Measurements from ENCODE around the gene MAFF.
"Not testable (repeated sequence)": the region's sequence is repeated elsewhere in the genome, so short reads cannot be mapped to it uniquely, and the experiment has no call there.

Gene MAFF

DNA sequence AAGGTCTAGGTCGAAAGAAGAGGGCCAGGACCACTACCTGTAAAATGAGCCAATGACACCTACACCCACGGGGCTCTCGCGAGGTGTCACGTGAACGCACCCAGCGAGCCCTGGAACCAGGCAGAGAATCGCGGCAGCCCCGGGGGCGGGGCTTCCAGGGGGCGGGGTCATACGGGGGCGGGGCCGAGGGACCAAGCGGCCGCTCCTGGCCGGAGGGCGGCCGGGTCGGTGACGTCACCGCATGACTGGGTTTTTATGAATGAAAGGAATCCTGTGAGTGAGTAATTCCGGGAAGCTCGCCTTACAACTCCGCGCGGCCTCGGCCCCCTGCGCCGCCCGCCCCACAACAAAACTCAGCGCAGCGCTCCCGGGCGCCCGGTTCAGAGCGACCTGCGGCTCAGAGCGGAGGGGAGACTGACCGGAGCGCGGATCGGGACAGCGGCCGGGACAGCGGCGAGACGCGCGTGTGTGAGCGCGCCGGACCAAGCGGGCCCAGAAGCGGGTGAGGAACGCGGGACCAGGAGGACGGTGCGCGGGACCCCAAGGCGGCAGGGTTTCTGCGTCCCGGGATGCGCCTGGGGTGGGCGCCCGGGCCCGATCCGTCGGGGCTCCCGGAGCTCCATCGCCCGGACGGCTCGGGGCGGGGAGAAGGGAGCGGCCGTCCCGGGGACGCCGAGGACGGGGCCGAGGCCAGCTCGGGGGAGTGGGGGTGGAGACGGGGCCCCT is at the start of gene MAFF:
TSS of gene MAFF (plus strand) at position 284 of the 726 bp plus-strand sequence. CDS start 11,860 bp downstream, outside the sequence.
- H3K9me3 ChIP-seq (ENCODE audit: control insufficient read depth, insufficient read depth, low read length) = no peaks in the 10 kb centered on the region
- no CpG with 5 or more reads among the region's 85 CpGs for WGBS (ENCODE audit: insufficient coverage, insufficient read length)
- peak; percentile 77 for DNase-seq (ENCODE audit: low read depth, low spot score)
- H3K27me3 ChIP-seq (ENCODE audit: control insufficient read depth, insufficient read depth, low read length) = no peaks in the 10 kb centered on the region
- H3K4me1 ChIP-seq (ENCODE audit: control insufficient read depth, insufficient read depth, low read length) = peaks cover 3% of the 10 kb centered on the region; the same call in 1 of the 2 replicates
- no peak within 1 kb of the TSS for H3K27ac ChIP-seq (ENCODE audit: low read length)
- peak within 1 kb of the TSS; percentile 76 for H3K4me3 ChIP-seq (ENCODE audit: low read length)
- H3K36me3 ChIP-seq (ENCODE audit: control insufficient read depth, insufficient read depth, low read length) = no peaks in the 10 kb centered on the region

DNA sequence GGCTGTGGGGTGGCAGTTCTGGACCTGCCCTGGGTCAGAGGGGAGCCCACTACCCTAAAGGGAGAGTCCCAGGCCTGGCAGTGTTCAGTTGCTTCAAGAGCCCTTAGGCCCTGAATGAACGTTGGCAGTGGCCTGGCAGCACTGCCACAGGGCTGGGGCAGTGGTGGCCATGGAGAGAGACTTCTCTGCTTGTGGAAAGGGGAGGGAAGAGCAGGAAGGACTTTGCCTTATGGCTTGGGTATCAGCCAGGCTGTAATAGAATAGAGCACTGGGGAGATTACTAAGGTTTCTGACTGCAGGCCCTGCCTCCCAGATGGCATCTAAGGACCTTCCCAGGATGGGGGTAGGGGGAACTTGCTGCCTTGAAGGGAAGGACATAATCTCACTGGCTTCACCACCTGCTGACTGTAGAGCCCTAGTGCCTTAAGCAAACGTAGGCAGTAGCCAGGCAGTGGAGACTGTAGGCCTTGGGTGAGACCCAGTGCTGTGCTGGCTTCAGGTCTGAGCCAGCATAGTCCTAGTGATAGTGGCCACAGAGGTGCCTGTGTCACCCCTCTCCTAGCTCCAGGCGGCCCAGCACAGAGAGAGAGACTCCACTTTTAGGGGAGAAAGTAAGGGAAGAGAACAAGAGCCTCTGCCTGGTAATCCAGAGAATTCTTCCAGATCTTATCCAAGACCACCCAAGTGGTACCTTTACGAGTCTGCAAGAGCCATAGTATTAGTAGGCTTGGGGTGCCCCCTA is 47.8 kb upstream of the MAFF start:
- no peaks in the 10 kb centered on the region for H3K27me3 ChIP-seq (ENCODE audit: control insufficient read depth, insufficient read depth, low read length)
- no peaks in the 10 kb centered on the region for H3K36me3 ChIP-seq (ENCODE audit: control insufficient read depth, insufficient read depth, low read length)
- no peaks in the 10 kb centered on the region for H3K4me1 ChIP-seq (ENCODE audit: control insufficient read depth, insufficient read depth, low read length)
- no peak overlapping the region for H3K4me3 ChIP-seq (ENCODE audit: low read length)
- no peak overlapping the region for H3K27ac ChIP-seq (ENCODE audit: low read length)
- no peak for DNase-seq (ENCODE audit: low read depth, low spot score)
- no CpG with 5 or more reads among the region's 4 CpGs for WGBS (ENCODE audit: insufficient coverage, insufficient read length)
- no peaks in the 10 kb centered on the region for H3K9me3 ChIP-seq (ENCODE audit: control insufficient read depth, insufficient read depth, low read length)

DNA sequence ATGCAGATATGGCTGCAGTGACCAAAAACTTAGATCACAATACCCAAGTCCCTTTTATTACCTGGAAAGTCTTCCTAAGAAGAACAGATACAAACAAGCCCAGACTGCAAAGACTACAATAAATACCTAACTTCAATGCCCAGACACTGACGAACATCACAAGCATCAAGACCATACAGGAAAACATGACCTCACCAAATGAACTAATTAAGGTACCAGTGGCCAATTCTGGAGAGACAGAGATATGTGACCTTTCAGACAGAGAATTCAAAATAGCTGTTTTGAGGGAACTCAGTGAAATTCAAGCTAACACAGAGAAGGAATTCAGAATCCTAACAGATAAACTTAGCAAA is 47.3 kb upstream of the MAFF start:
- not testable (repeated sequence) for H3K4me3 ChIP-seq (ENCODE audit: low read length); H3K36me3 ChIP-seq (ENCODE audit: control insufficient read depth, insufficient read depth, low read length); DNase-seq (ENCODE audit: low read depth, low spot score); H3K4me1 ChIP-seq (ENCODE audit: control insufficient read depth, insufficient read depth, low read length); H3K27ac ChIP-seq (ENCODE audit: low read length); H3K9me3 ChIP-seq (ENCODE audit: control insufficient read depth, insufficient read depth, low read length); H3K27me3 ChIP-seq (ENCODE audit: control insufficient read depth, insufficient read depth, low read length)
- WGBS (ENCODE audit: insufficient coverage, insufficient read length) = no CpG with 5 or more reads among the region's 1 CpG

DNA sequence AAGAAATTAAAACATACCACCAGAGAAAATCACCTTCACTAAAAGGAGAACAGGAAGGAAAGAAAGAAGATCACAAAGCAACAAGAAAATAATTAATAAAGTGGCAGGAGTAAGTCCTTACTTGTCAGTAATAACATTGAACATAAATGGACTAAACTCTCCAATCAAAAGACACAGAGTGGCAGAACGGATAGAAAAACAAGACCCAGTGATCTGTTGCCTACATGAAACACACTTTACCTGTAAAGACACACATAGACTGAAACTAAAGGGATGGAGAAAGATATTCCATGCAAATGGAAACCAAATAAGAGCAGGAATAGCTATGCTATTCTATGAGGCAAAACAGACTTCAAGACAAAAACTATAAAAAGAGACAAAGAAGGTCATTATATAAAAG is 46.1 kb upstream of the MAFF start:
- H3K36me3 ChIP-seq (ENCODE audit: control insufficient read depth, insufficient read depth, low read length) = no peaks in the 10 kb centered on the region
- H3K4me1 ChIP-seq (ENCODE audit: control insufficient read depth, insufficient read depth, low read length) = no peaks in the 10 kb centered on the region
- no CpG with 5 or more reads among the region's 1 CpG for WGBS (ENCODE audit: insufficient coverage, insufficient read length)
- no peaks in the 10 kb centered on the region for H3K27me3 ChIP-seq (ENCODE audit: control insufficient read depth, insufficient read depth, low read length)
- no peak overlapping the region for H3K4me3 ChIP-seq (ENCODE audit: low read length)
- DNase-seq (ENCODE audit: low read depth, low spot score) = no peak
- H3K27ac ChIP-seq (ENCODE audit: low read length) = no peak overlapping the region
- H3K9me3 ChIP-seq (ENCODE audit: control insufficient read depth, insufficient read depth, low read length) = no peaks in the 10 kb centered on the region

DNA sequence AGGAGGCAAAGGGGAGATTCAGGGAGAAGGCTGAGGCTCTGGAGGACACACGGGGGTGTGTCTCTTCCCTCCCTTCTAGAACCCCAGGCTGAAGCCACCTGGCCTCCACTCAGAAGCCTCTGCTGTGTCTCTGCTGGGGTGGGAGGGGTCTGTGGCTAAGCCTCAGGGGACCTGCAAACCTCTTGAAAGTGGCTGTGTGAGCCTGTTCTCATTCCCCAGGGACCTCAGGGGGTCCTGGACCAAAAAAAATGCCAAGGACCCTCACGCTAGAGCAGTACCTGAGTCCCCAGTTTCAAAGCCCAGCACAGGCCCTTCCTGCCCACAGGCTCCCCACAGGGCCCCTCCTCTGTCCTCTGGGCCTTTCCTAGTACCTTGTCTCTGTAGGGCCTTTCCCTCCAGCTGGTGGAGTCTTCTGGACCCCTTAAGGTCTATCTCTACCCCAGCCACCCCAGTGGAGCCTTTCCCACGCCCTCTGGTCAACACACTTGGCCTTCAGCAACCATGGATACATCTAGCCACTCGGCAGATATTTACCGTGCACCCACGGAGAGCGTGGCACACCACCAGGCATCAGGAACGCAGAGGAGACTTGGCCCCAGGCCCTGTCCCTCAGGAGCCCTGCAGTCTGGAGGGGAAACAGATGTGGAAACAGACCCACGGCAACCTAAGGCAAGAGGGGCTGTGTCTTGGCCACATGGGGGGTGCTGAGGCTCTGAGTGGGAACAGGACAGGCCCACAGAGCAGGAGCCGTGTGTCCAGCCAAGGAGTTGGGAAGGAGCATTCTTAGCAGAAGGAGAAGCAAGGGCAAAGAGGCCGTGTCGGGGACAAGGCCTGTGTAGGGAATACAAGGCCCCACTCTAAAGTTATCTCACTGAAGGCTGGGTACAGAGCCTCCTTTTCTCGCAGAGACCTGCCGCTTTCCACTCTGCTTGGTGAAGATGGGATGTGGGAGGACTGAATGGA is 38.6 kb upstream of the MAFF start:
- Histone ChIP-seq H3K4me3 (ENCODE audit: low read length) (no peak overlapping the region), H3K36me3 (ENCODE audit: control insufficient read depth, insufficient read depth, low read length) (0 out of 2 replicates have a peak, but pooled peaks cover 3% of the 10 kb centered on the region), H3K4me1 (ENCODE audit: control insufficient read depth, insufficient read depth, low read length) (no peaks in the 10 kb centered on the region), H3K27me3 (ENCODE audit: control insufficient read depth, insufficient read depth, low read length) (no peaks in the 10 kb centered on the region), H3K27ac (ENCODE audit: low read length) (no peak overlapping the region), H3K9me3 (ENCODE audit: control insufficient read depth, insufficient read depth, low read length) (no peaks in the 10 kb centered on the region)
- no peak for DNase-seq (ENCODE audit: low read depth, low spot score)
- no CpG with 5 or more reads among the region's 14 CpGs for WGBS (ENCODE audit: insufficient coverage, insufficient read length)

DNA sequence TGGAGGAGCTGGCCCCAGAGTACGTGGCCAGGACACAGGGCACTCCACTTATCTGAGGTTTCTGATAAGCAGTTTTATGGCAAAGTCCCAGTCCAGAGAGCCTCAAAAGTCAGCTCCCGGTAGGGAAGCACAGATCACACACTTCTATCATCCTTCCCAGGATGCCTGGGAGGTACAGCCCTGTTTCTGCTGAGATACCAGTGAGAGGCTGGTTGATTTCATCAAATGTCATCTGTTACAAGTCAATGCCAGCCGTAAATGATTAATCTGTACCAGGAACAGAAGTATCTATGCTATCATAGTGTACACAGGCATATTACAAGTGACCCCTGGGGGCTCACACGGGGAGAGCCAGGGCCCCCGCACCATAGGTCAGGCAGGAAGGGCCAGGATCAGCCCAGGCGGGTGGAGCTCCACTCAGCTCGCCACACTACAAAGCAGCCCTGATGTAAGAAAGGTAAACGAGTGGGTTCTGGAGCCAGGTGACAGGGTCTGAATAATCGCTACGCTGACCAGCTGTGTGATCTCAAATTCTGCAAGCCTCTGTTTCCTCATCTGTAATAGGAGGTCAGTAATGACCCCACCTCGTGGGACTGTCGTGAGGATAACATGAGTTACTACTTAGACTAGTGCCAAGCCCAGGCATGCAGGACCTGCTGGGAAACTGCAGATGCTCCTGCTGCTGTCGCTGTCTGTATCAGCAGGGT is 37.8 kb upstream of the MAFF start:
- Histone ChIP-seq H3K27ac (ENCODE audit: low read length) (no peak overlapping the region), H3K36me3 (ENCODE audit: control insufficient read depth, insufficient read depth, low read length) (0 out of 2 replicates have a peak, but pooled peaks cover 3% of the 10 kb centered on the region), H3K9me3 (ENCODE audit: control insufficient read depth, insufficient read depth, low read length) (no peaks in the 10 kb centered on the region), H3K4me3 (ENCODE audit: low read length) (no peak overlapping the region), H3K27me3 (ENCODE audit: control insufficient read depth, insufficient read depth, low read length) (no peaks in the 10 kb centered on the region), H3K4me1 (ENCODE audit: control insufficient read depth, insufficient read depth, low read length) (no peaks in the 10 kb centered on the region)
- DNase-seq (ENCODE audit: low read depth, low spot score) = no peak
- no CpG with 5 or more reads among the region's 13 CpGs for WGBS (ENCODE audit: insufficient coverage, insufficient read length)

DNA sequence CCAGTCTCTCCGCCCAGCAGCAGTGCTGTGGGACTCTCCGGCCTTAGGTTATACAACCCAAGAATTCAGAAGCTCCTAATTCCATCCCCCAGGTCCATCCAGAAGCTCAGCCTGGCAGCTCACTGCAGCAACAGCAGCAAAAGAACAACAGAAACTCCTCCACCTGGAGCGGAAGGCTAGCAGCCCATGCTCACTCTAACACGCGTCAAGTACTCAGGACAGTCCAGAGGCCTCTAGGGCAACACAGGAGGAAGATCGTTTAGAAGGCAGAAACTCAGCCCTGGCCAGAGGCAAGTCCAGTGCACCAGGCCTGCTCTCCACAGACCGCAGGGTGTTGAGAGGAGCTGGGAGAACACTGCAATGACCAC is 37.3 kb upstream of the MAFF start:
- WGBS (ENCODE audit: insufficient coverage, insufficient read length) = no CpG with 5 or more reads among the region's 7 CpGs
- Histone ChIP-seq H3K27me3 (ENCODE audit: control insufficient read depth, insufficient read depth, low read length) (no peaks in the 10 kb centered on the region), H3K9me3 (ENCODE audit: control insufficient read depth, insufficient read depth, low read length) (no peaks in the 10 kb centered on the region), H3K4me1 (ENCODE audit: control insufficient read depth, insufficient read depth, low read length) (no peaks in the 10 kb centered on the region), H3K36me3 (ENCODE audit: control insufficient read depth, insufficient read depth, low read length) (0 out of 2 replicates have a peak, but pooled peaks cover 3% of the 10 kb centered on the region), H3K27ac (ENCODE audit: low read length) (no peak overlapping the region), H3K4me3 (ENCODE audit: low read length) (no peak overlapping the region)
- DNase-seq (ENCODE audit: low read depth, low spot score) = no peak

DNA sequence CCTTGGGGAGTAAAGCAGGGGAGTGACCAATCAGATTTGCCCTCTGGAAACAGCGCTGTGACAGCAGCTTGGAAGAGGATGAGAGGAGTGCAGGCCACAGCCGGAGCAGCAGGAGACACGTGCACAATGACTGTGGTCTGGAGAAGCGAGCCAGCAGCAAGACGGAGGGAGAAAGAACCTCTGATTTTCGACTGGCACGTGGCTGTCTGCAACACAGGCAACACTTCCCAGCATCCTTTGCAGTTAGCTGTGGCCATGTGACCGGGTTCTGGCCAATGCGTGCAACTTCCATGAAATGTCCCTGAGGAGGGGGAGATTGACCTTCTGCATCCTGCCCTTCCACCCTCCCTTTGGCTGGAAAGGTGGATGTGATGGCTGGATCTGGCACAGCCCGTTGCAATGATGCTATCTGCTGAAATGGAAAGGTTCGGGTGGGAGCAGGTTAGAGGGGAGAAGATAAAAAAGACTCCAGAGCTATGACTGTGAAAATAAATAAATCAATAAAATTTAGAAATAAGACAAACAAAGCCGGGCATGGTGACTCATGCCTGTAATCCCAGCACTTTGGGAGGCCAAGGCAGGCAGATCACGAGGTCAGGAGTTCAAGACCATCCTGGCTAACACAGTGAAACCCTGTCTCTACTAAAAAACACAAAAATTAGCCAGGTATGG is 35.7 kb upstream of the MAFF start:
- DNase-seq (ENCODE audit: low read depth, low spot score) = no peak
- Histone ChIP-seq H3K4me1 (ENCODE audit: control insufficient read depth, insufficient read depth, low read length) (no peaks in the 10 kb centered on the region), H3K4me3 (ENCODE audit: low read length) (no peak overlapping the region), H3K27ac (ENCODE audit: low read length) (no peak overlapping the region), H3K9me3 (ENCODE audit: control insufficient read depth, insufficient read depth, low read length) (no peaks in the 10 kb centered on the region), H3K27me3 (ENCODE audit: control insufficient read depth, insufficient read depth, low read length) (no peaks in the 10 kb centered on the region), H3K36me3 (ENCODE audit: control insufficient read depth, insufficient read depth, low read length) (0 out of 2 replicates have a peak, but pooled peaks cover 3% of the 10 kb centered on the region)
- WGBS (ENCODE audit: insufficient coverage, insufficient read length) = no CpG with 5 or more reads among the region's 13 CpGs

DNA sequence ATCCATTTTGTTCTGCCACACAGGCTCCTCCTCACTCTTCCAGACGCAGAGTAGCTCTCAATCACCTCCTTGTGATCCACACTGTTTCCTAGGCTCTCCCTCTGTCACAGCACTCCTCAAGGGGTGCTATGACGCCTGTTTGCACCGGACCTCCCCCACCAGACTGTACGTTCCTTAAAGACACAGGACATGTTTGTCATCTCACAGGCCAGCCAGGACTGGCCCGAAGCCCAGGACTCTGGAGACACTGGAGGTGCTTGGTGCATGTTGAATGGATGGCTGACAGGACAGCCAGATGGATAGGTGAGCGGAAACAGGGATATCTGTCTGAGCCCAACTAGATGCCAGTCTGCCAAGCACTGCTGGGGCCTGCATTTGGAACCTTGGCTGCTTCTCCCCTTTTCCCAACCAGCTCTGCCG is 33.8 kb upstream of the MAFF start:
- Histone ChIP-seq H3K4me1 (ENCODE audit: control insufficient read depth, insufficient read depth, low read length) (0 out of 2 replicates have a peak, but pooled peaks cover 1% of the 10 kb centered on the region), H3K27ac (ENCODE audit: low read length) (no peak overlapping the region), H3K9me3 (ENCODE audit: control insufficient read depth, insufficient read depth, low read length) (no peaks in the 10 kb centered on the region), H3K36me3 (ENCODE audit: control insufficient read depth, insufficient read depth, low read length) (0 out of 2 replicates have a peak, but pooled peaks cover 3% of the 10 kb centered on the region), H3K27me3 (ENCODE audit: control insufficient read depth, insufficient read depth, low read length) (no peaks in the 10 kb centered on the region), H3K4me3 (ENCODE audit: low read length) (no peak overlapping the region)
- no CpG with 5 or more reads among the region's 7 CpGs for WGBS (ENCODE audit: insufficient coverage, insufficient read length)
- DNase-seq (ENCODE audit: low read depth, low spot score) = no peak

Measured in iPS DF 6.9 (cell line).